OCI-LY7 (cell line): ENCODE data around the gene LSAMP. TPM values are rescaled to one million over a fixed set of nuclear protein-coding genes. Genes with fewer than 3 reads are reported as not detected.
A peak's percentile ranks its signal among the peaks of the same experiment; 100 is the strongest.

ENCODE experiments used
- BruUV-seq: library from RNA; stranded (reverse); fragments of 400-500 nt; replicated peaks from 2 replicates; lab custom pipeline; 2021; lab: Mats Ljungman, UMichigan
- CTCF ChIA-PET: fragments of 300-600 bp; sonication (Branson Sonifier 250); formaldehyde crosslinking; loops from one replicate; lab custom pipeline; 2022; ENCODE audit warnings: antibody characterized with exemption; ENCODE audit not compliant: unreplicated experiment; lab: Charles Lee
- POLR2A ChIA-PET: fragments of 300-600 bp; sonication (Branson Sonifier 250); formaldehyde crosslinking; loops from one replicate; lab custom pipeline; 2022; ENCODE audit warnings: antibody characterized with exemption; lab: Charles Lee
- DNase-seq: peaks from one replicate; pipeline ENCODE4 v3.0.0-alpha.2; 2015; ENCODE audit warnings: low spot score
- H2AFZ ChIP-seq: fragments of 200-600 bp; sonication (generic), shearing (Covaris generic); 2 replicates; pipeline ENCODE4 v1.6.1; 2014; ENCODE audit warnings: mild to moderate bottlenecking, antibody characterized with exemption, low read length, moderate library complexity
- H3K27ac ChIP-seq: fragments of 200-600 bp; sonication (generic); 2 replicates; pipeline ENCODE4 v1.5.1; 2014; ENCODE audit warnings: mixed run types, low read depth, mild to moderate bottlenecking, moderate library complexity, low read length, inconsistent platforms; ENCODE audit not compliant: poor library complexity, severe bottlenecking
- H3K36me3 ChIP-seq: fragments of 200-600 bp; sonication (generic); 2 replicates; pipeline ENCODE4 v1.6.1; 2014; ENCODE audit warnings: mild to moderate bottlenecking, antibody characterized with exemption, low read length, moderate library complexity, mixed read lengths; ENCODE audit not compliant: insufficient read depth
- H3K4me1 ChIP-seq: fragments of 200-600 bp; sonication (generic); 2 replicates; pipeline ENCODE4 v1.5.1; 2014; ENCODE audit warnings: mild to moderate bottlenecking, low read length; ENCODE audit not compliant: insufficient read depth, poor library complexity, severe bottlenecking
- H3K4me2 ChIP-seq: fragments of 200-600 bp; sonication (generic); 2 replicates; pipeline ENCODE4 v1.6.1; 2014; ENCODE audit warnings: mild to moderate bottlenecking, low read length
- H3K4me3 ChIP-seq: fragments of 200-600 bp; sonication (generic); 2 replicates; pipeline ENCODE4 v1.5.1; 2014; ENCODE audit warnings: mild to moderate bottlenecking, low read depth, low read length; ENCODE audit not compliant: poor library complexity, severe bottlenecking
- H3K79me2 ChIP-seq: fragments of 200-600 bp; sonication (generic); 2 replicates; pipeline ENCODE4 v1.6.1; 2016; ENCODE audit warnings: low read depth, mild to moderate bottlenecking, low read length, moderate library complexity, mixed read lengths; ENCODE audit not compliant: insufficient read depth
- H3K9me2 ChIP-seq: fragments of 200-600 bp; sonication (generic); 2 replicates; pipeline ENCODE4 v1.6.1; 2016; ENCODE audit warnings: mild to moderate bottlenecking, low read length, mixed read lengths; ENCODE audit not compliant: insufficient read depth
- H3K9me3 ChIP-seq: fragments of 200-600 bp; sonication (generic); 2 replicates; pipeline ENCODE4 v1.6.1; 2014; ENCODE audit warnings: mild to moderate bottlenecking, mixed run types, low read length, mixed read lengths
- H4K20me1 ChIP-seq: fragments of 200-600 bp; sonication (generic); 2 replicates; pipeline ENCODE4 v1.6.1; 2014; ENCODE audit warnings: mild to moderate bottlenecking, antibody characterized with exemption, low read length, moderate library complexity, mixed read lengths; ENCODE audit not compliant: insufficient read depth
- CTCF ChIP-seq: fragments of 200-600 bp; sonication (generic); conservative IDR thresholded peaks from 2 replicates; pipeline ENCODE4 v1.5.1; 2014; ENCODE audit warnings: mild to moderate bottlenecking, antibody characterized with exemption, low read length, moderate library complexity, mixed read lengths
- EZH2phosphoT487 ChIP-seq: fragments of 200-600 bp; sonication (generic); IDR thresholded peaks from 2 replicates; pipeline ENCODE4 v1.6.1; 2018; ENCODE audit warnings: low read depth, borderline replicate concordance, mild to moderate bottlenecking, mixed run types, antibody characterized with exemption, low read length, moderate library complexity, mixed read lengths
- intact Hi-C: fragments of 100-400 bp; cut with micrococcal nuclease; formaldehyde crosslinking; loops from one replicate; pipeline ENCODE4 v1.10.0; 2022; ENCODE audit not compliant: unreplicated experiment
- total RNA-seq, 2 experiments: library from RNA; depleted of rRNA in 1 of 2; stranded (reverse); fragments of >200 nt in 1 of 2; shearing (Covaris generic) in 1 of 2; gene quantifications; 2 replicates each; pipeline ENCODE4 v1.2.3, GENCODE V29; 2014 to 2022

Gene LSAMP
- total RNA-seq, 2 experiments from 2014 or later = 1.4 TPM; not detected in 1

GRCh38 chr3:115943579-115943978 lies 501.7 kb downstream of the LSAMP start:
- Histone ChIP-seq H3K4me2 (no peak overlapping the region), H3K36me3 (no peaks in the 10 kb centered on the region), H2AFZ (no peak overlapping the region), H3K27ac (no peak overlapping the region), H3K9me3 (no peaks in the 10 kb centered on the region), H3K79me2 (no peaks in the 10 kb centered on the region), H3K4me3 (no peak overlapping the region), H3K4me1 (no peaks in the 10 kb centered on the region), H4K20me1 (no peaks in the 10 kb centered on the region), H3K9me2 (no peaks in the 10 kb centered on the region)
- CTCF ChIA-PET = no interaction called here
- TF ChIP-seq CTCF (no peak), EZH2phosphoT487 (no peak)
- DNase-seq = no peak
- intact Hi-C loops = no loop called here
- BruUV-seq = no TSS peak
- POLR2A ChIA-PET = no interaction called here

GRCh38 chr3:115937054-115937453 lies 508.2 kb downstream of the LSAMP start:
- no TSS peak for BruUV-seq
- POLR2A ChIA-PET = interaction anchor here (0.6 kb wide), 1 partner anchor 1744 kb away, joined by 3 read pairs; no protein-coding TSS in a partner anchor
- intact Hi-C loops = no loop called here

More at GRCh38 chr3:115937054-115937453, 508.2 kb downstream of the LSAMP start:
- TF ChIP-seq CTCF = peak; percentile 69
- no peak for TF ChIP-seq EZH2phosphoT487
- Histone ChIP-seq H3K4me1 (no peaks in the 10 kb centered on the region), H3K4me2 (no peak overlapping the region), H3K9me3 (no peaks in the 10 kb centered on the region), H4K20me1 (no peaks in the 10 kb centered on the region), H3K4me3 (no peak overlapping the region), H3K9me2 (no peaks in the 10 kb centered on the region), H3K36me3 (no peaks in the 10 kb centered on the region), H3K79me2 (no peaks in the 10 kb centered on the region), H2AFZ (no peak overlapping the region), H3K27ac (no peak overlapping the region)
- CTCF ChIA-PET = no interaction called here
- no peak for DNase-seq
